Erythroblast (primary cell): ENCODE measurements around the gene DPEP2NB.

Experiments used
- GATA1 ChIP-seq: IDR thresholded peaks from 2 replicates; pipeline ENCODE4 v1.6.1; 2011; ENCODE audit warnings: low read depth, mild to moderate bottlenecking, control low read depth, low read length, moderate library complexity
- POLR2A ChIP-seq: IDR thresholded peaks from 2 replicates; pipeline ENCODE4 v1.6.1; 2011; ENCODE audit warnings: mild to moderate bottlenecking, low read length

DNA sequence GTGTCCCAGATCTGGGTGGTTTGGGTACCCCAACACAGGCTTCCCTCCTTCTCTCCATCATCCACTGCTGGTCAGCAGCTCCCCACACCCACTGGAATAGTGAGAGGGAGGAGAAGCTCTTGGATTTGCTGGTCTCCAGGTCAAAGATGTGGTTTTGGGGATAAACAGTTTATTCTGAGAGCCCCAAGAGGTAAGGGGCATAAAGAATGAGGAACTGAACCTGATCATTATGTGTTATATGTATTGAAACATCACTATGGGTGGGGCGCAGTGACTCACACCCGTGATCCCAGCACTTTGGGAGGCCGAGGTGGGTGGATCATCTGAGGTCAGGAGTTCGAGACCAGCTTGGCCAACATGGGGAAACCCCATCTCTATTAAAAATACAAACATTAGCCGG is 20.3 kb downstream of the DPEP2NB start:
- TF ChIP-seq POLR2A (no peak), GATA1 (no peak)
